Measurements from ENCODE around the gene RNF121.
A peak's percentile ranks its signal among the peaks of the same experiment; 100 is the strongest.

The RNF121 gene

GRCh38 chr11:72014761-72015320, 86.0 kb downstream of the RNF121 start:
- TF ChIP-seq CTCF (IDR thresholded peaks at IDR 0.05; ENCODE audit: low read depth, low read length): no peak
- no peak for DNase-seq (ENCODE audit: extremely low read depth, low read depth)

GRCh38 chr11:72015511-72016061, 86.7 kb downstream of the RNF121 start:
- peak; percentile 46 for TF ChIP-seq CTCF (IDR thresholded peaks at IDR 0.05; ENCODE audit: low read depth, low read length)
- no peak for DNase-seq (ENCODE audit: extremely low read depth, low read depth)

GRCh38 chr11:72018171-72018570, 89.3 kb downstream of the RNF121 start:
- TF ChIP-seq CTCF (IDR thresholded peaks at IDR 0.05; ENCODE audit: low read depth, low read length): no peak
- DNase-seq (ENCODE audit: extremely low read depth, low read depth): no peak

GRCh38 chr11:72023335-72023734, 94.5 kb downstream of the RNF121 start:
- no peak for DNase-seq (ENCODE audit: extremely low read depth, low read depth)
- no peak for TF ChIP-seq CTCF (IDR thresholded peaks at IDR 0.05; ENCODE audit: low read depth, low read length)

GRCh38 chr11:72024069-72024754, 95.4 kb downstream of the RNF121 start:
- DNase-seq (ENCODE audit: extremely low read depth, low read depth): no peak
- no peak for TF ChIP-seq CTCF (IDR thresholded peaks at IDR 0.05; ENCODE audit: low read depth, low read length)

- TF ChIP-seq CTCF (IDR thresholded peaks at IDR 0.05; ENCODE audit: low read depth, low read length): no peak
- no peak for DNase-seq (ENCODE audit: extremely low read depth, low read depth)
Measured at GRCh38 chr11:72026090-72026489, 97.2 kb downstream of the RNF121 start.

- DNase-seq (ENCODE audit: extremely low read depth, low read depth): no peak
- no peak for TF ChIP-seq CTCF (IDR thresholded peaks at IDR 0.05; ENCODE audit: low read depth, low read length)
Measured at GRCh38 chr11:72030472-72031045, 101.7 kb downstream of the RNF121 start.

Data from AG09319 (cell line).